SK-N-SH (cell line): ENCODE results near the gene PCNX1. TPM values are rescaled to one million over a fixed set of nuclear protein-coding genes. Genes with fewer than 3 reads are reported as not detected.

Experiments used
- CTCF ChIA-PET: fragments of 300-600, 350-600 bp; formaldehyde crosslinking; extraction: SDS; loops from one replicate; lab custom pipeline; 2021; lab: Yijun Ruan, JAX
- POLR2A ChIA-PET: fragments of 350-600 bp; sonication (Branson Sonifier 250); formaldehyde crosslinking; extraction: SDS; loops from one replicate; lab custom pipeline; 2020; ENCODE audit warnings: antibody characterized with exemption, inconsistent platforms; lab: Yijun Ruan, JAX
- DNase-seq: peaks from one replicate; pipeline ENCODE4 v3.0.0; 2012
- H2AFZ ChIP-seq: fragments of 200-600 bp; sonication (generic); 2 replicates; pipeline ENCODE4 v1.8.1; 2016; ENCODE audit warnings: antibody characterized with exemption, mild to moderate bottlenecking, low read depth
- H3F3A ChIP-seq: fragments of 200-600 bp; sonication (generic); replicated peaks from 2 replicates; pipeline ENCODE3; 2016; ENCODE audit warnings: antibody characterized with exemption, mild to moderate bottlenecking; ENCODE audit not compliant: insufficient read depth
- H3K27ac ChIP-seq, 2 experiments: fragments of 200-500 bp in 1 of 2; fragments of 200-600 bp in 1 of 2; sonication (Bioruptor generic) in 1 of 2; sonication (generic), shearing (Covaris generic) in 1 of 2; 2 replicates each; pipeline versions ENCODE4 v1.5.1 to v1.6.1; 2014 to 2016; ENCODE audit warnings: low read depth in 2 of 2, inconsistent platforms in 1 of 2, low read length in 1 of 2, mild to moderate bottlenecking in 1 of 2, mixed read lengths in 1 of 2
- H3K27me3 ChIP-seq: fragments of 200-600 bp; sonication (generic), shearing (Covaris generic); 2 replicates; pipeline ENCODE4 v1.6.1; 2016; ENCODE audit warnings: mixed run types; ENCODE audit not compliant: insufficient read depth
- H3K36me3 ChIP-seq, 2 experiments: fragments of 200-500 bp in 1 of 2; fragments of 200-600 bp in 1 of 2; sonication (Bioruptor generic) in 1 of 2; sonication (generic) in 1 of 2; replicated peaks in 1 of 2; 2 replicates each; pipeline versions ENCODE3 to v1.5.1; 2014 to 2016; ENCODE audit warnings: low read length in 1 of 2, mild to moderate bottlenecking in 1 of 2; ENCODE audit not compliant: insufficient read depth in 2 of 2, control insufficient read depth in 1 of 2
- H3K4me1 ChIP-seq, 2 experiments: fragments of 200-500 bp in 1 of 2; fragments of 200-600 bp in 1 of 2; sonication (Bioruptor generic) in 1 of 2; sonication (generic), shearing (Covaris generic) in 1 of 2; 2 replicates each; pipeline versions ENCODE4 v1.5.1 to v1.6.1; 2014 to 2016; ENCODE audit warnings: low read depth in 1 of 2, low read length in 1 of 2, mixed run types in 1 of 2; ENCODE audit not compliant: insufficient read depth in 2 of 2, control insufficient read depth in 1 of 2
- H3K4me2 ChIP-seq: fragments of 200-600 bp; sonication (generic), shearing (Covaris generic); 2 replicates; pipeline ENCODE4 v1.6.1; 2017; ENCODE audit warnings: mixed run types
- H3K4me3 ChIP-seq, 2 experiments: fragments of 200-500 bp in 1 of 2; fragments of 200-600 bp in 1 of 2; sonication (Bioruptor generic) in 1 of 2; sonication (generic), shearing (Covaris generic) in 1 of 2; 2 replicates each; pipeline versions ENCODE4 v1.5.1 to v1.8.1; 2014 to 2016; ENCODE audit warnings: low read depth in 2 of 2, inconsistent platforms in 1 of 2, low read length in 1 of 2, mild to moderate bottlenecking in 1 of 2, mixed read lengths in 1 of 2, moderate library complexity in 1 of 2
- H3K79me2 ChIP-seq: fragments of 200-600 bp; sonication (generic); 2 replicates; pipeline ENCODE4 v1.8.1; 2017; ENCODE audit warnings: mild to moderate bottlenecking; ENCODE audit not compliant: insufficient read depth
- H3K9ac ChIP-seq: fragments of 200-600 bp; sonication (generic); 2 replicates; pipeline ENCODE4 v1.6.1; 2017; ENCODE audit warnings: mixed run types
- H3K9me2 ChIP-seq: fragments of 200-600 bp; sonication (generic); 2 replicates; pipeline ENCODE4 v1.6.1; 2017; ENCODE audit warnings: mixed run types
- H3K9me3 ChIP-seq: fragments of 200-600 bp; sonication (generic); 2 replicates; pipeline ENCODE4 v1.6.1; 2017; ENCODE audit warnings: mixed run types, mild to moderate bottlenecking, moderate library complexity
- H4K20me1 ChIP-seq: fragments of 200-600 bp; sonication (generic); 2 replicates; pipeline ENCODE4 v1.6.1; 2017; ENCODE audit warnings: mild to moderate bottlenecking, mixed run types; ENCODE audit not compliant: insufficient read depth
- ELF1 ChIP-seq: IDR thresholded peaks from 2 replicates; pipeline ENCODE4 v1.4.0; 2012
- EZH2phosphoT487 ChIP-seq: fragments of 200-600 bp; sonication (generic); IDR thresholded peaks from 2 replicates; pipeline ENCODE4 v1.6.1; 2017; ENCODE audit warnings: low read depth, mixed run types, mild to moderate bottlenecking, antibody characterized with exemption, moderate library complexity, borderline replicate concordance
- FOXJ3 ChIP-seq: sonication (generic); formaldehyde crosslinking; IDR thresholded peaks from 2 replicates; pipeline ENCODE4 v1.5.1; 2020; ENCODE audit warnings: mild to moderate bottlenecking, missing genetic modification reagents
- GATA2 ChIP-seq: sonication (generic); formaldehyde crosslinking; IDR thresholded peaks from 2 replicates; pipeline ENCODE4 v1.5.0; 2020; ENCODE audit warnings: mild to moderate bottlenecking, missing genetic modification reagents
- JUND ChIP-seq: IDR thresholded peaks from 2 replicates; pipeline ENCODE4 v1.4.0; 2012
- MXI1 ChIP-seq: IDR thresholded peaks from 2 replicates; pipeline ENCODE4 v1.6.1; 2012; ENCODE audit warnings: mild to moderate bottlenecking, low read depth, low read length, improper control_type of control experiment
- RFX5 ChIP-seq: IDR thresholded peaks from 2 replicates; pipeline ENCODE4 v1.6.1; 2012; ENCODE audit warnings: mild to moderate bottlenecking, improper control_type of control experiment, low read length
- RXRA ChIP-seq: IDR thresholded peaks from 2 replicates; pipeline ENCODE4 v1.4.0; 2012; ENCODE audit warnings: low read depth, mild to moderate bottlenecking, borderline replicate concordance
- SMC3 ChIP-seq: IDR thresholded peaks from 2 replicates; pipeline ENCODE4 v1.6.1; 2012; ENCODE audit warnings: low read depth, low read length, improper control_type of control experiment
- TAF1 ChIP-seq: IDR thresholded peaks from 2 replicates; pipeline ENCODE4 v1.6.1; 2012; ENCODE audit warnings: low read depth, mild to moderate bottlenecking, low read length, moderate library complexity, borderline replicate concordance
- TCF12 ChIP-seq: IDR thresholded peaks from 2 replicates; pipeline ENCODE4 v1.4.0; 2012
- TEAD4 ChIP-seq: IDR thresholded peaks from 2 replicates; pipeline ENCODE4 v1.4.0; 2012; ENCODE audit warnings: mild to moderate bottlenecking, borderline replicate concordance; ENCODE audit not compliant: insufficient read depth
- WGBS: methylation state at CpG from one replicate; pipeline ENCODE4 v1.1.6; 2017; ENCODE audit warnings: low lambda C conversion rate; 5-methylcytosine and 5-hydroxymethylcytosine counted together
- polyA plus RNA-seq, 3 experiments: library from polyadenylated mRNA; depleted of rRNA; stranded (reverse); fragments of >200 nt; gene quantifications; 2 replicates each; pipeline ENCODE4 v1.2.3, GENCODE V29; 2012
- TF ChIP-seq, protein P1 (sequence below): fragments of 200-600 bp; sonication (generic); IDR thresholded peaks from 2 replicates; pipeline ENCODE4 v1.6.1; 2017; ENCODE audit warnings: antibody characterized with exemption, mild to moderate bottlenecking, moderate library complexity
- TF ChIP-seq, protein P2 (sequence below): fragments of 150-350 bp; IDR thresholded peaks from 2 replicates; pipeline ENCODE4 v1.6.1; 2016; ENCODE audit warnings: mild to moderate bottlenecking, low read depth, low read length

Gene PCNX1
- polyA plus RNA-seq, 1 of the 3 experiments (the other 2 are of a cell fraction): 9.4 TPM

DNA sequence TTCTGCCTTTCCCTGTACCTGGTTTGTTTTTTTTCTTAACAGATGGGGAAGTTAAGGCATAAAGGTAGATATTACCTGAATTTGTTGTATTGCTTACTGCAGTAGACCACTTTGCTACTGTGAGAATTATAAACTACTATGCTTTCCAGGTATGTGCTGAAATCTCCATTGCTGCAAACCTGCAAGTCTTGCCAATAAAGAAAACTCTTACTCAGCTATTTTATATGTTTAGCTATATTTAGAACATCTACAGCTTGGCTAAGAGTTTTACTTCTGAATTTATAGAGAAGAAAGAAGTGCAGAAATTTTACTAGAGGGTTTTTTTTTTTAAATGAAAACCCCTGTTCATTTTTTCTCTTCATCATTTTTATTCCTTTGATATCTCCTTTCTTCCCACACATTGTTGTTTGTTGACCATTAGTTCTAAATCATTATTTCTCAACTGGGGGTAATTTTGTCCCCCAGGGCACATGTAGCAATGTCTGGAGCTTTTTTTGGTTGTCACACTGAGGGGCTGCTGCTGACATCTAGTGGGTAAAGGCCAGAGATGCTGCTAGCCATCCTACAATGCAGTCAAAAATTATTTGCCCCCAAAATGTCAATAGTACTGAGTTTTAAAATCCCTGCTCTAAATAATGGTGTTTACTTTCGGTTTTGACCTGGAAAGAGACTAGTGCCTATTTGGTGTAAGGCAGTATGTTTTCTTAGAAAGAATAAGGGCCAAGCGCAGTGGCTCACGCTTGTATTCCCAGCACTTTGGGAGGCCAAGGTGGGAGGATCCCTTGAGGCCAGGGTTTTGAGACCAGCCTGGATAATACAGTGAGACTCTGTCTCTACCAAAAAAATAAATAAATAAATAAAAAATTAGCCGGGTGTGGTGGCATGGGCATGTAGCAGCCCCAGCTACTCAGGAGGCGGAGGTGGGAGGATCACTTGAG is 48.6 kb downstream of the PCNX1 start (continued):
- TF ChIP-seq SMC3: peak; percentile 60
- TF ChIP-seq, protein P1, sequence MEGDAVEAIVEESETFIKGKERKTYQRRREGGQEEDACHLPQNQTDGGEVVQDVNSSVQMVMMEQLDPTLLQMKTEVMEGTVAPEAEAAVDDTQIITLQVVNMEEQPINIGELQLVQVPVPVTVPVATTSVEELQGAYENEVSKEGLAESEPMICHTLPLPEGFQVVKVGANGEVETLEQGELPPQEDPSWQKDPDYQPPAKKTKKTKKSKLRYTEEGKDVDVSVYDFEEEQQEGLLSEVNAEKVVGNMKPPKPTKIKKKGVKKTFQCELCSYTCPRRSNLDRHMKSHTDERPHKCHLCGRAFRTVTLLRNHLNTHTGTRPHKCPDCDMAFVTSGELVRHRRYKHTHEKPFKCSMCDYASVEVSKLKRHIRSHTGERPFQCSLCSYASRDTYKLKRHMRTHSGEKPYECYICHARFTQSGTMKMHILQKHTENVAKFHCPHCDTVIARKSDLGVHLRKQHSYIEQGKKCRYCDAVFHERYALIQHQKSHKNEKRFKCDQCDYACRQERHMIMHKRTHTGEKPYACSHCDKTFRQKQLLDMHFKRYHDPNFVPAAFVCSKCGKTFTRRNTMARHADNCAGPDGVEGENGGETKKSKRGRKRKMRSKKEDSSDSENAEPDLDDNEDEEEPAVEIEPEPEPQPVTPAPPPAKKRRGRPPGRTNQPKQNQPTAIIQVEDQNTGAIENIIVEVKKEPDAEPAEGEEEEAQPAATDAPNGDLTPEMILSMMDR: peak; percentile 84
- no peak for TF ChIP-seq FOXJ3 (CRISPR knock-in tag)
- TF ChIP-seq ELF1: no peak
- TF ChIP-seq RFX5: no peak
- TF ChIP-seq, all 33 proteins: peak for 3

DNA sequence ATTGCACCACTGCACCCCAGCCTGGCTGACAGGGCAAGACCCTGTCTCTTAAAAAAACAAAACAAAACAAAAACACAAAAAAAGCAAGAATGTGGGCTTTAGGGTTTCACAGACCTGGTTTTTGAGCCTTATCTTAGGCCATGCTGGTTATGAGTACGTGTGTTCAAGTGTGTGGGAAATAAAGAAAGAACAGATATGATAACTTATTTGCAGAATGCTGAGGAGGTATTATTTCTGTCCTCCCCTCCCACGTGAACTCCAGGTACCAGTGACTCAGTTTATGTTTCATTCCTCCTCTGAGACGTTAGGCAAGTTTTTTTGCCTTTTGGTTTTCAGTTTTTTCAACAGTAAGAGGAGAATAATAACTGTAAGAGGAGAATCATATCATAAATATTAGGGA is 49.3 kb downstream of the PCNX1 start:
- peaks cover 14% of the 10 kb centered on the region for H4K20me1 ChIP-seq
- 90% methylated on average over 3 of the region's 3 CpGs for WGBS
- no peak overlapping the region for H3K9ac ChIP-seq
- no peaks in the 10 kb centered on the region for H3K27me3 ChIP-seq
- H3K4me3 ChIP-seq: no peak overlapping the region
- H3K9me3 ChIP-seq: peaks cover under 1% of the 10 kb centered on the region; the same call in 1 of the 2 replicates
- H3K4me1 ChIP-seq: peaks cover 0 to 10% of the 10 kb centered on the region in 2 experiments; a peak in 2 of 4 replicates
- no peak overlapping the region for H3K27ac ChIP-seq
- peaks cover 15% of the 10 kb centered on the region for H3F3A ChIP-seq
- H3K36me3 ChIP-seq: peaks cover 7 to 27% of the 10 kb centered on the region in 2 experiments
- H3K79me2 ChIP-seq: peaks cover 61% of the 10 kb centered on the region
- ChIA-PET POLR2A (no interaction called here), CTCF (interaction anchor here (0.9 to 5.0 kb wide), 7 partner anchors 11 to 540 kb away, joined by 3 to 59 read pairs (median 6); partner anchors contain the start of genes PCNX1 and SYNJ2BP)
- H3K4me2 ChIP-seq: no peak overlapping the region
- no peak for DNase-seq
- H3K9me2 ChIP-seq: no peaks in the 10 kb centered on the region; the same call in 1 of the 2 replicates
- H2AFZ ChIP-seq: no peak overlapping the region
- TF ChIP-seq JUND (no peak), EZH2phosphoT487 (no peak), TEAD4 (no peak), GATA2 (CRISPR knock-in tag) (no peak), SMC3 (no peak), RXRA (no peak), TCF12 (no peak), MXI1 (no peak), TAF1 (no peak)
- TF ChIP-seq, protein P2, sequence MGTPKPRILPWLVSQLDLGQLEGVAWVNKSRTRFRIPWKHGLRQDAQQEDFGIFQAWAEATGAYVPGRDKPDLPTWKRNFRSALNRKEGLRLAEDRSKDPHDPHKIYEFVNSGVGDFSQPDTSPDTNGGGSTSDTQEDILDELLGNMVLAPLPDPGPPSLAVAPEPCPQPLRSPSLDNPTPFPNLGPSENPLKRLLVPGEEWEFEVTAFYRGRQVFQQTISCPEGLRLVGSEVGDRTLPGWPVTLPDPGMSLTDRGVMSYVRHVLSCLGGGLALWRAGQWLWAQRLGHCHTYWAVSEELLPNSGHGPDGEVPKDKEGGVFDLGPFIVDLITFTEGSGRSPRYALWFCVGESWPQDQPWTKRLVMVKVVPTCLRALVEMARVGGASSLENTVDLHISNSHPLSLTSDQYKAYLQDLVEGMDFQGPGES: no peak
- TF ChIP-seq, all 33 proteins: peak for 0
